ENCODE measurements around the gene AMY1A. TPM values are rescaled to one million over a fixed set of nuclear protein-coding genes. Genes with fewer than 3 reads are reported as not detected.
"Not testable (repeated sequence)": the region's sequence is repeated elsewhere in the genome, so short reads cannot be mapped to it uniquely, and the experiment has no call there.

The AMY1A gene
- total RNA-seq = not detected

DNA sequence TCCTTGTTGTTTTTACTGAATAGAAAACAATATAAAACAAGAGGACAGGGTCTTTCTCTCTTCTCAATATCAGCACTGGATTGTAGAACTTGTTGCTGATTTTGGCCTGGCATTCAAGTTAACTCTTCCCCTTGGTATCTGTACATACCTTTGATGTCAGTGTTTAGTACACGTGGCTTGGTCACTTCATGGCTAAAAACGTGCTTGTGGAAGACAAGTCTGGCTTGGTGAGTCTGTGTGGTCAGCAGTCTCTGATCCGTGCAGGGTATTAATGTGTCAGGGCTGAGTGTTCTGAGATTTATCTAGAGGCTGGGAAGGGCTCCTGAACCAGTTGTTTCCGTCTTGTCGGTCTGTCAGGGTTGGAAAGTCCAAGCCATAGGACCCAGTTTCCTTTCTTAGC lies at the start of gene AMY1A:
AMY1A (plus strand) TSS at position 301 of the 400 bp plus-strand sequence. CDS start 571 bp downstream, outside the sequence.
- WGBS = no CpG with 5 or more reads among the region's 5 CpGs
- DNase-seq (ENCODE audit: extremely low spot score) = not testable (repeated sequence)

DNA sequence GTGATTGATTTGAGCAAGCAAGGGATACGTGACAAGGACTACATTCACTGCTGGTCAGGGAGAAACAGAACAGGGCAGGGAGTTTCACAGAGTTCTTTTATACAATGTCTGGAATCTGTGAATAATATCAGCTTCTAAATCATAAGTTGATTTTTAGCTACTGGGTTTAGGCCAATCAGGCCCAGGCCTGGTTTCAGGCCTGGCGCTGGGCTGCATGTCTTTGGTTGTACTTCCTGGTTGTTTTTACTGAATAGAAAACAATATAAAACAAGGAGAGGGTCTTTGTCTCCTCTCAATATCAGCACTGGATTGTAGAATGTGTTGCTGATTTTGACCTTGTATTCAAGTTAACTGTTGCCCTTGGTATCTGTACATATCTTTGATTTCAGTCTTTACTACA lies 39.2 kb upstream of the AMY1A start:
- no peaks in the 10 kb centered on the region for H3K4me1 ChIP-seq
- H3K4me3 ChIP-seq = no peak overlapping the region
- H3K27ac ChIP-seq (replicated peaks in 1 of 4) = no peak overlapping the region
- no peak for DNase-seq (ENCODE audit: extremely low spot score)
- TF ChIP-seq EP300 (IDR thresholded peaks at IDR 0.05) = no peak
- no peaks in the 10 kb centered on the region for H3K36me3 ChIP-seq
- no peaks in the 10 kb centered on the region for H3K27me3 ChIP-seq
- intact Hi-C loops (cut with DNase I) = no loop called here
- WGBS = 76% methylated on average over 2 of the region's 2 CpGs
- H3K9me3 ChIP-seq = no peaks in the 10 kb centered on the region

More for the DNA sequence above, at the start of gene AMY1A:
- H3K27ac ChIP-seq (replicated peaks in 1 of 4); H3K4me1 ChIP-seq; H3K9me3 ChIP-seq; H3K4me3 ChIP-seq; H3K27me3 ChIP-seq; H3K36me3 ChIP-seq; intact Hi-C loops (cut with DNase I): not testable (repeated sequence)

DNA sequence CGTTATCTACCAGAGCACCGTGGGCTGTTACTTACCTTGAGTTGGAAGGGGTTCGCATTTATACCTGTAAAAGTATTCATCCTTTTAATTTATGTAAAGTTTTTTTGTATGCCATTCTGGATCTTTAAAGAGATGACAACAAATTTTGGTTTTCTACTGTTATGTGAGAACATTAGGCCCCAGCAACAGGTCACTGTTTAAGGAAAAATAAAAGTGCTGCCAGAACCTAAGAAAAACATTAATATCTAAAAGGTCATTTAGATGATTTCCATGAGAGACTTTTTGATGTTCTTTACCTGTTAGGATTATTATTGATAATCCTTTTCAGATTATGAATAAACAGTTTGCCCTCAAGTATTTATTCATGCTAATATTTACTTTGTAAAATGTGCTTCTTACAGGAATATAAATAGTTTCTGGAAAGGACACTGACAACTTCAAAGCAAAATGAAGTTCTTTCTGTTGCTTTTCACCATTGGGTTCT lies 38.5 kb upstream of the AMY1A start, which contains the start of gene AMY2A:
AMY2A (plus strand) TSS at position 434 of the 484 bp plus-strand sequence; CDS start at position 448, 14 bp downstream.
- H3K4me3 ChIP-seq; H3K36me3 ChIP-seq; H3K27ac ChIP-seq (replicated peaks in 1 of 4); DNase-seq (ENCODE audit: extremely low spot score); H3K27me3 ChIP-seq; H3K4me1 ChIP-seq; H3K9me3 ChIP-seq; intact Hi-C loops (cut with DNase I): not testable (repeated sequence)
- WGBS = 81% methylated on average over 3 of the region's 3 CpGs

DNA sequence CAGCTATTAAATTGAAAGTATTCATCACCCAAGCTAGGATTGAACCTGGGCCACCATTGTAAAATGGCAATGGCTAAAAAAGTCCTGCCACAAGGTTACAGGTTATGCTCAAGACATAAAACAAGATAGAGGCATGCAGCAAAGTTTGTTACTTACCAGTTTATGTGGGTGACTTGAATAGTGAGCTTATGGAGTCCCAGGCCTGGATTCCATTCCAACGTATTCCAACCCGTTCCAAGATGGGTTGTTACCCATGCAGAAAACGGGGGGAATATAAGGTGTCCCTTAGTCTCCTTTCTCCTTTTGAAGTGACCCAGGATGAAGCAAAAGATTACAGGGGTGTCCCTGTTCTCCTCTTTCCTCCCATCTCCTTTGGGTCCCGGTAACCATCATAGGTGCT lies 28.1 kb upstream of the AMY1A start:
- H3K36me3 ChIP-seq; H3K4me3 ChIP-seq; H3K27me3 ChIP-seq; H3K4me1 ChIP-seq; H3K27ac ChIP-seq (replicated peaks in 1 of 4); DNase-seq (ENCODE audit: extremely low spot score); intact Hi-C loops (cut with DNase I); H3K9me3 ChIP-seq: not testable (repeated sequence)
- 81% methylated on average over 3 of the region's 4 CpGs for WGBS

DNA sequence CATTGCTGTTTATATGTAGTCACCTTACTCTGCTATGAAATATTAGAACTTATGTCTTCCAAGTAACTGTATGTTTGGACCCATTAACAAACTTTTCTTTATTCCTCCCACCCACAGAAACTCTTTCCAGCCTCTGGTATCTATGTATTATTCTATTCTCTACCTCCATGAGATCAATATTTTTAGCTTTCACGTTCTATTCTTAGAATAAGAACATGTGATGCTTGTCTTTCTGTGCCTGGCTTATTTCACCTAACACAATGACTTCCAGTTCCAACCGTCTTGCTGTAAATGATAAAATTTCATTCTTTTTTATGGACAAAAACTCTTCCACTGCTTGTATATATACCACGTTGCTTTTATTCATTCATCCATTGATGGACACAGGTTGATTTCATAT lies 14.4 kb upstream of the AMY1A start:
- intact Hi-C loops (cut with DNase I); H3K4me1 ChIP-seq; H3K4me3 ChIP-seq; H3K36me3 ChIP-seq; DNase-seq (ENCODE audit: extremely low spot score); H3K27me3 ChIP-seq; H3K9me3 ChIP-seq; H3K27ac ChIP-seq (replicated peaks in 1 of 4): not testable (repeated sequence)
- WGBS = no CpG with 5 or more reads among the region's 3 CpGs

DNA sequence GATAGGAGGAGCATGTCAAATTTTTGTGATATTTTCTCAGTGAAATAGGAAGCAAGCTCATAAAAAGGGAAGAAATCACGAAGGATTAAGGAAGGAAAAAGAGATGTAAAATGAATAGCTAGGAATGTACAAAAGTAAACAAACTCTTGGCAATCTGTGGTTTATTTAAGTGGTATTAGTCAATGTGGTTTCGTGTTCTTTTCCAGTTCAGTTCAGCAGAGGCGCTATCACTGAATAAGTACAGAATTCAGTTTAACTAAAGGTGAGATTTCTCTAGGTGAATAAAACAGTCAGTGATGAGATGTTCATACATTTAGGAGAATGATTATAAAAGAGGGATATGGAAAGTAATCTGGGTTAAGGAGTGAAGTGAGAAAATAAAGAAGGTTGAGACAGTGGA lies 11.7 kb upstream of the AMY1A start:
- H3K4me1 ChIP-seq; H3K4me3 ChIP-seq; H3K36me3 ChIP-seq; intact Hi-C loops (cut with DNase I); H3K27me3 ChIP-seq; DNase-seq (ENCODE audit: extremely low spot score); H3K27ac ChIP-seq (replicated peaks in 1 of 4); H3K9me3 ChIP-seq: not testable (repeated sequence)
- no CpG with 5 or more reads among the region's 3 CpGs for WGBS

DNA sequence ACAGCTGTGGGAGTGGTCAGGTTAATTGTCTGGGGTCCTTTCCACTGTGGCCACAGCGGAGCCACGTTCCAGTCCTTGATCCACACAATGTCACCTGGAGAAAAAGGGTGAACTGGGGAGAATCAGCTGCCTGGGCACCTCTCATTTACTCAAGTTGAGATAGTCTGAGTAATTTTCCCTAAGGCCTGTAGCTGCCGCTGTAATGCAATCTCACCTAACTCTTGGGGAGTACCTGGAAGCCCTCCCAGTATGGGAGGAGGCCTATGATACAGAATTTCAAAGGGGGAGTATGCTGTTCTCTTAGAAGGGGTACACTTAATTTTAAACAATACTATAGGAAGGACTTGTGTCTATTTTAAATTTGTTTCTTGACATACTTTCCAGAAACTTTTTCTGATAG lies 5.3 kb upstream of the AMY1A start:
- WGBS = no CpG with 5 or more reads among the region's 3 CpGs
- H3K36me3 ChIP-seq; H3K9me3 ChIP-seq; H3K4me3 ChIP-seq; intact Hi-C loops (cut with DNase I); H3K27me3 ChIP-seq; H3K4me1 ChIP-seq; H3K27ac ChIP-seq (replicated peaks in 1 of 4); DNase-seq (ENCODE audit: extremely low spot score): not testable (repeated sequence)

DNA sequence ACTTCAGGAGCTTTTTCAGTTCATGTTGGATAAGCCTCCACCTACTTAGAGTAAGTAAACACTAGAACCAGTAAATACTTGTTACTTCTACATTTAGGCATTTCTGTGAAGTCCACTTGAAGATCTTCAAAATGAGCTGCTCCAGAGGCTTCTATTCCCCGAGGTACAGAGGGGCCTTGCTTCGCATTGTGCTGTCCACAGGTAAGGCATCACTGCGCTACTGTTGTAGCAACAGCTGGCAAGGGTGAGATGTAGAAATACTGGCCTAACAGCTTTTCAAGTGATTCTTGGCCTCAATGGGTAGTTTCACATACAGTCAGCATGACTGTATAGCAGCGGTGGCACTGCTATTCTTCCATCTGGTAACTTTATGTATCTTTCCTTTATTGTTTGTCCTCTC lies 4.7 kb upstream of the AMY1A start:
- H3K36me3 ChIP-seq; H3K9me3 ChIP-seq; H3K27me3 ChIP-seq; intact Hi-C loops (cut with DNase I); H3K4me1 ChIP-seq; H3K4me3 ChIP-seq; DNase-seq (ENCODE audit: extremely low spot score); H3K27ac ChIP-seq (replicated peaks in 1 of 4): not testable (repeated sequence)
- no CpG with 5 or more reads among the region's 4 CpGs for WGBS

DNA sequence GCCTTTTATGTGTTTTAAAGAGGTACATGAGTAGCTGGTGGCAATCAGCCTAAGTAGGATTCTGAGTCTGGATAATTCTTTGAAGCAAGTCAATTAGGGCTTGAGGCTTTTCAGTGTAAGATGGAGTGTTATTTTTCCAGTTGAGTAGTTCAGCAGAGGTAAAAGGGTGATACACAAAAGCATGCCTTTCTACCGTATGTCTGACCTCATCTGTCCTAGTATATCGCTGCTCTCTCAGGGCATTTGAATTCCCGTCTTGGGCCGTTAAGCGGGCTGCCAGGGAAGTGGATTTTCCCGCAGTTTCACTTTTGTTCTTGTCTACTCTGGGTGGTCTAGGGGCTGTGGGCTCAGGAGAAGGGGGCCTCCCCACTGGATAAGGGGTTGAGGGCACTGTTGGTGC lies 1.4 kb upstream of the AMY1A start:
- H3K27ac ChIP-seq (replicated peaks in 1 of 4); H3K9me3 ChIP-seq; H3K4me1 ChIP-seq; intact Hi-C loops (cut with DNase I); DNase-seq (ENCODE audit: extremely low spot score); H3K36me3 ChIP-seq; H3K4me3 ChIP-seq; H3K27me3 ChIP-seq: not testable (repeated sequence)
- WGBS = no CpG with 5 or more reads among the region's 6 CpGs

DNA sequence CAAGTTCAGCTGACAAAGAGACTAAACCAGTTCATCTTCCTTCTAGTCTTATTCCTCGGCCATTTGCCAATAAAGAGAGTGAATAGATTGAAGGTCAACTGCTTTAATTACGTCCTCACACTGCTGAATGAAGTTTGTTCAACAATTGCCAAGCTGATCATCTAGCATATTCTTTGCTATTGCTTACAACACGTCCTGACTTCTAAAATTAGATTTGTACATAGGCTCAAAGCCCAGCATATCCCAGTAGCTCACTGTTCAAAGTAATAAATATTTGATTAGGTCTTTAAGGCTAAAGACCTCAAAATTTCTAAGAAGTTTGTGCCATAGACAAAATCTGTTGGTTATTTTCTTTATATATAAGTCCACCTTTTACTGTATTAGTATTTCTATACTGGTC lies 20.8 kb downstream of the AMY1A start:
- WGBS = no CpG with 5 or more reads among the region's 3 CpGs

DNA sequence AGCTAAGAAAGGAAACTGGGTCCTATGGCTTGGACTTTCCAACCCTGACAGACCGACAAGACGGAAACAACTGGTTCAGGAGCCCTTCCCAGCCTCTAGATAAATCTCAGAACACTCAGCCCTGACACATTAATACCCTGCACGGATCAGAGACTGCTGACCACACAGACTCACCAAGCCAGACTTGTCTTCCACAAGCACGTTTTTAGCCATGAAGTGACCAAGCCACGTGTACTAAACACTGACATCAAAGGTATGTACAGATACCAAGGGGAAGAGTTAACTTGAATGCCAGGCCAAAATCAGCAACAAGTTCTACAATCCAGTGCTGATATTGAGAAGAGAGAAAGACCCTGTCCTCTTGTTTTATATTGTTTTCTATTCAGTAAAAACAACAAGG lies 40.5 kb downstream of the AMY1A start, which contains the start of gene AMY1B:
AMY1B (minus strand) TSS at position 101 of the 400 bp plus-strand sequence. CDS start 571 bp downstream, outside the sequence.
- H3K27ac ChIP-seq (replicated peaks in 1 of 4); intact Hi-C loops (cut with DNase I); H3K4me3 ChIP-seq; H3K27me3 ChIP-seq; DNase-seq (ENCODE audit: extremely low spot score); H3K4me1 ChIP-seq; H3K9me3 ChIP-seq; H3K36me3 ChIP-seq: not testable (repeated sequence)
- WGBS = no CpG with 5 or more reads among the region's 5 CpGs

More for the DNA sequence above, 20.8 kb downstream of the AMY1A start:
- intact Hi-C loops (cut with DNase I); H3K4me1 ChIP-seq; H3K27me3 ChIP-seq; DNase-seq (ENCODE audit: extremely low spot score); H3K9me3 ChIP-seq; H3K4me3 ChIP-seq; H3K27ac ChIP-seq (replicated peaks in 1 of 4); H3K36me3 ChIP-seq: not testable (repeated sequence)

DNA sequence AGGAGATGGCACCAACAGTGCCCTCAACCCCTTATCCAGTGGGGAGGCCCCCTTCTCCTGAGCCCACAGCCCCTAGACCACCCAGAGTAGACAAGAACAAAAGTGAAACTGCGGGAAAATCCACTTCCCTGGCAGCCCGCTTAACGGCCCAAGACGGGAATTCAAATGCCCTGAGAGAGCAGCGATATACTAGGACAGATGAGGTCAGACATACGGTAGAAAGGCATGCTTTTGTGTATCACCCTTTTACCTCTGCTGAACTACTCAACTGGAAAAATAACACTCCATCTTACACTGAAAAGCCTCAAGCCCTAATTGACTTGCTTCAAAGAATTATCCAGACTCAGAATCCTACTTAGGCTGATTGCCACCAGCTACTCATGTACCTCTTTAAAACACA lies 41.9 kb downstream of the AMY1A start:
- H3K4me1 ChIP-seq; H3K27ac ChIP-seq (replicated peaks in 1 of 4); H3K4me3 ChIP-seq; H3K9me3 ChIP-seq; H3K27me3 ChIP-seq; H3K36me3 ChIP-seq; intact Hi-C loops (cut with DNase I); DNase-seq (ENCODE audit: extremely low spot score): not testable (repeated sequence)
- whole genome bisulfite sequencing = no CpG with 5 or more reads among the region's 6 CpGs

DNA sequence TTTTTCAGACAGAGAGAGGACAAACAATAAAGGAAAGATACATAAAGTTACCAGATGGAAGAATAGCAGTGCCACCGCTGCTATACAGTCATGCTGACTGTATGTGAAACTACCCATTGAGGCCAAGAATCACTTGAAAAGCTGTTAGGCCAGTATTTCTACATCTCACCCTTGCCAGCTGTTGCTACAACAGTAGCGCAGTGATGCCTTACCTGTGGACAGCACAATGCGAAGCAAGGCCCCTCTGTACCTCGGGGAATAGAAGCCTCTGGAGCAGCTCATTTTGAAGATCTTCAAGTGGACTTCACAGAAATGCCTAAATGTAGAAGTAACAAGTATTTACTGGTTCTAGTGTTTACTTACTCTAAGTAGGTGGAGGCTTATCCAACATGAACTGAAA lies 45.1 kb downstream of the AMY1A start:
- H3K9me3 ChIP-seq; H3K27me3 ChIP-seq; DNase-seq (ENCODE audit: extremely low spot score); H3K27ac ChIP-seq (replicated peaks in 1 of 4); H3K36me3 ChIP-seq; H3K4me3 ChIP-seq; H3K4me1 ChIP-seq; intact Hi-C loops (cut with DNase I): not testable (repeated sequence)
- no CpG with 5 or more reads among the region's 4 CpGs for WGBS
